ENCODE results near the gene TMPRSS3.

The TMPRSS3 gene

GRCh38 chr21:42373196-42373907 lies 22.5 kb downstream of the TMPRSS3 start:
- Histone ChIP-seq H3K4me3 (ENCODE audit: low read depth, low read length) (no peak overlapping the region), H3K36me3 (no peaks in the 10 kb centered on the region), H3K27me3 (peaks cover 4% of the 10 kb centered on the region; the same call in 1 of the 2 replicates), H3K9me3 (no peaks in the 10 kb centered on the region), H3K4me1 (no peaks in the 10 kb centered on the region)
- no peak for DNase-seq
- TF ChIP-seq CTCF (IDR thresholded peaks at IDR 0.05; ENCODE audit: low read depth, low read length), result no peak

- TF ChIP-seq CTCF (IDR thresholded peaks at IDR 0.05; ENCODE audit: low read depth, low read length), result no peak
- no peaks in the 10 kb centered on the region for H3K36me3 ChIP-seq
- DNase-seq, result no peak
- no peaks in the 10 kb centered on the region for H3K27me3 ChIP-seq
- no peak overlapping the region for H3K4me3 ChIP-seq (ENCODE audit: low read depth, low read length)
- no peaks in the 10 kb centered on the region for H3K9me3 ChIP-seq
- H3K4me1 ChIP-seq, result no peaks in the 10 kb centered on the region
Measured at GRCh38 chr21:42370894-42371654, 24.8 kb downstream of the TMPRSS3 start.

GRCh38 chr21:42369821-42370220 lies 26.0 kb downstream of the TMPRSS3 start:
- no peaks in the 10 kb centered on the region for H3K9me3 ChIP-seq
- H3K27me3 ChIP-seq, result no peaks in the 10 kb centered on the region; the same call in 1 of the 2 replicates
- TF ChIP-seq CTCF (IDR thresholded peaks at IDR 0.05; ENCODE audit: low read depth, low read length), result no peak
- no peaks in the 10 kb centered on the region for H3K4me1 ChIP-seq
- no peaks in the 10 kb centered on the region for H3K36me3 ChIP-seq
- no peak for DNase-seq
- H3K4me3 ChIP-seq (ENCODE audit: low read depth, low read length), result no peak overlapping the region

GRCh38 chr21:42367367-42368165 lies 28.3 kb downstream of the TMPRSS3 start:
- Histone ChIP-seq H3K4me1 (no peaks in the 10 kb centered on the region), H3K4me3 (ENCODE audit: low read depth, low read length) (no peak overlapping the region), H3K27me3 (peaks cover 17% of the 10 kb centered on the region), H3K36me3 (no peaks in the 10 kb centered on the region), H3K9me3 (no peaks in the 10 kb centered on the region)
- no peak for TF ChIP-seq CTCF (IDR thresholded peaks at IDR 0.05; ENCODE audit: low read depth, low read length)
- no peak for DNase-seq

- DNase-seq, result no peak
- Histone ChIP-seq H3K36me3 (no peaks in the 10 kb centered on the region), H3K9me3 (no peaks in the 10 kb centered on the region), H3K4me1 (no peaks in the 10 kb centered on the region), H3K4me3 (ENCODE audit: low read depth, low read length) (no peak within 1 kb of the TSS), H3K27me3 (peaks cover 29% of the 10 kb centered on the region)
- TF ChIP-seq CTCF (IDR thresholded peaks at IDR 0.05; ENCODE audit: low read depth, low read length), result no peak
Measured at GRCh38 chr21:42366292-42367010, 29.4 kb downstream of the TMPRSS3 start, which contains the start of gene TFF1. TSS of gene TFF1 (minus strand) at chr21:42366535. CDS start at chr21:42366495, 40 bp downstream.
